BE2C (cell line): ENCODE data around the gene RBBP4.

Source experiments
- DNase-seq: peaks from one replicate; pipeline ENCODE4 v3.0.0-alpha.2; 2020
- H3K27me3 ChIP-seq: fragments of 250-450 bp; sonication (Bioruptor Pico); 2 replicates; pipeline ENCODE4 v1.5.1; 2020; ENCODE audit warnings: mild to moderate bottlenecking
- H3K36me3 ChIP-seq: fragments of 250-450 bp; sonication (Bioruptor Pico); 2 replicates; pipeline ENCODE4 v1.5.1; 2020; ENCODE audit warnings: mild to moderate bottlenecking
- H3K4me1 ChIP-seq: fragments of 250-450 bp; sonication (Bioruptor Pico); 2 replicates; pipeline ENCODE4 v1.5.1; 2020
- H3K4me3 ChIP-seq: 2 replicates; pipeline ENCODE4 v1.5.1; 2011; ENCODE audit warnings: low read depth, low read length
- H3K9me3 ChIP-seq: fragments of 250-450 bp; sonication (Bioruptor Pico); 2 replicates; pipeline ENCODE4 v1.5.1; 2020
- TF ChIP-seq, protein P1 (sequence below): IDR thresholded peaks from 2 replicates; pipeline ENCODE4 v1.5.1; 2012; ENCODE audit warnings: mild to moderate bottlenecking, low read depth, low read length

Gene RBBP4

DNA sequence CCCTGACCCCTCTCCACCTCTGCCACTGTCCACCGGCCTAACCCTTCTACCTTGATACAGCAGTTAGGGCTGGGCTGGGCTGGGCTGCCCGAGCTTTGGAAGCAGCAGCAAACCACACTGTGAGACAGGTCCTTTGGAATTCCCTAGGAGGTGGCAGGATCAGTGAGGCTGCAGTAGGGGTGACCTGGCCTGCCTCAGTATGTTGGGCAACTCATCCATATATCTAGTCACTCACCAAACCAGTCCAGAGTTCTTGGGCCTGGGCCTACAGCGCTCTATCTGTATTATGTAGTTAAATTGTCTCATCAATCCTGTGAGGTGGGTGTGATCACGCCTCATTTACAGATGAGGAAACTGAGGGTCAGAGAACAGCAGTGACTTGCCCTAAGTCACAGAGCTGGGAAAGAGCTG is 64.9 kb downstream of the RBBP4 start:
- Histone ChIP-seq H3K9me3 (no peaks in the 10 kb centered on the region), H3K4me3 (no peak overlapping the region), H3K27me3 (no peaks in the 10 kb centered on the region), H3K4me1 (no peaks in the 10 kb centered on the region; the same call in 1 of the 2 replicates), H3K36me3 (no peaks in the 10 kb centered on the region)
- no peak for DNase-seq
- TF ChIP-seq, protein P1, sequence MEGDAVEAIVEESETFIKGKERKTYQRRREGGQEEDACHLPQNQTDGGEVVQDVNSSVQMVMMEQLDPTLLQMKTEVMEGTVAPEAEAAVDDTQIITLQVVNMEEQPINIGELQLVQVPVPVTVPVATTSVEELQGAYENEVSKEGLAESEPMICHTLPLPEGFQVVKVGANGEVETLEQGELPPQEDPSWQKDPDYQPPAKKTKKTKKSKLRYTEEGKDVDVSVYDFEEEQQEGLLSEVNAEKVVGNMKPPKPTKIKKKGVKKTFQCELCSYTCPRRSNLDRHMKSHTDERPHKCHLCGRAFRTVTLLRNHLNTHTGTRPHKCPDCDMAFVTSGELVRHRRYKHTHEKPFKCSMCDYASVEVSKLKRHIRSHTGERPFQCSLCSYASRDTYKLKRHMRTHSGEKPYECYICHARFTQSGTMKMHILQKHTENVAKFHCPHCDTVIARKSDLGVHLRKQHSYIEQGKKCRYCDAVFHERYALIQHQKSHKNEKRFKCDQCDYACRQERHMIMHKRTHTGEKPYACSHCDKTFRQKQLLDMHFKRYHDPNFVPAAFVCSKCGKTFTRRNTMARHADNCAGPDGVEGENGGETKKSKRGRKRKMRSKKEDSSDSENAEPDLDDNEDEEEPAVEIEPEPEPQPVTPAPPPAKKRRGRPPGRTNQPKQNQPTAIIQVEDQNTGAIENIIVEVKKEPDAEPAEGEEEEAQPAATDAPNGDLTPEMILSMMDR = no peak

DNA sequence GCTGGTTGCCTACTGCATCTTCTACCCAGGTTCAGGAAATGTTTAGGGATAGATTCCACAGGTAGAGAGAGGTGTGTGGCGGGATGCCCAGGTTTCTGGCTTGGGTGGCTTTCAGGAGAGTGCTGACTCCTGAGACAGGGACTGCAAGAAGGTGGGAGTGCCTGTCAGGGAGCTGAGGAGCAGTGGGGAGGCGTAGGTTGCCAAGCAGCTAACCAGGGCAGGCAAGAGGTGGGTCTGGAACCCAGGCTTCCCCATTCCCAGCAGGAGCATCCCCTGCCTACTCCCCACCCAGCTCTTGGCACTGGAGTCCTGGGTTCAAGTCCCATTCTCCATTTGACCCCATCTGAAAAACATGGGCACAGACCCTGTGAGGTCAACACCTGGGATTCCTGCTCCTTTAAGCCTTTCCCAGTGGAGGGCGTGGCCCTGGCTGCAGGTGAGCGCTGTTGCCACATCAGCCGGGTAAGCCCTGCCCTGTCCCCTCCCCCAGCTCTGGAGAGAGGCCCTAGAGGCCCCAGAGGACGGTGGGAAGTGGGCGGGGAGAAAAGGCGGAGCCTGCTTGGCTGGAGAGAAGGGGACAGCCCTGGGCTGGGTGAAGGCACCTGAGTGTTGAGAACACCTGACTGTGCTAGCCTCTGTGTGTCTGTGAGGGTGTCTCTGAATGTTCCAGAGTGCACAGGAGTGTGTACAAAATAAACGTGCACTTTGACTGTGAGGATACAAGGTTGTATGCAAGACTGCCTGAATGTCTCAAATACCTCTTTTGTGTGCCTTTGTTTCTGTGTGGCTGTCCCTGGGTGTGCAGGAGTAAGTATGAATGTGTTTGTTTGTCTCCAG is 65.5 kb downstream of the RBBP4 start:
- no peaks in the 10 kb centered on the region; the same call in 1 of the 2 replicates for H3K4me1 ChIP-seq
- peak; percentile 46 for DNase-seq
- H3K4me3 ChIP-seq = no peak overlapping the region
- no peaks in the 10 kb centered on the region for H3K27me3 ChIP-seq
- H3K36me3 ChIP-seq = no peaks in the 10 kb centered on the region
- no peaks in the 10 kb centered on the region for H3K9me3 ChIP-seq
- TF ChIP-seq, protein P1 = no peak

DNA sequence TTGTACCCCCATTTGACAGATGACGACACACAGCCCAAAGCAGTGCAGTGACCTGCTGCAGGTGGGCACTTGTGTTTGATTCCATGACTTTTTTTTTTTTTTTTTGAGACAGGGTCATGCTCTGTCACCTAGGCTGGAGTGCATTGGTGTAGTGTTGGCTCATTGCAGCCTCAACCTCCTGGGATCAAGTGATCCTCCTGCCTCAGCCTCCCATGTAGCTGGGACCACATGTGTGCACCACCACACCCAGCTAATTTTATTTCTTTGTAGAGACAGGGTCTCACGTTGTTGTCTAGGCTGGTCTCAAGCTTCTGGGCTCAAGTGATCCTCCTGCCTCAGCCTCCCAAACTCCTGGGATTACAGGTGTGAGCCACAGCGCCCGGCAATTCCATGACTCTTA is 66.5 kb downstream of the RBBP4 start:
- no peaks in the 10 kb centered on the region for H3K27me3 ChIP-seq
- no peaks in the 10 kb centered on the region for H3K36me3 ChIP-seq
- no peak for DNase-seq
- H3K4me3 ChIP-seq = no peak overlapping the region
- TF ChIP-seq, protein P1 = no peak
- H3K4me1 ChIP-seq = no peaks in the 10 kb centered on the region; the same call in 1 of the 2 replicates
- no peaks in the 10 kb centered on the region for H3K9me3 ChIP-seq

DNA sequence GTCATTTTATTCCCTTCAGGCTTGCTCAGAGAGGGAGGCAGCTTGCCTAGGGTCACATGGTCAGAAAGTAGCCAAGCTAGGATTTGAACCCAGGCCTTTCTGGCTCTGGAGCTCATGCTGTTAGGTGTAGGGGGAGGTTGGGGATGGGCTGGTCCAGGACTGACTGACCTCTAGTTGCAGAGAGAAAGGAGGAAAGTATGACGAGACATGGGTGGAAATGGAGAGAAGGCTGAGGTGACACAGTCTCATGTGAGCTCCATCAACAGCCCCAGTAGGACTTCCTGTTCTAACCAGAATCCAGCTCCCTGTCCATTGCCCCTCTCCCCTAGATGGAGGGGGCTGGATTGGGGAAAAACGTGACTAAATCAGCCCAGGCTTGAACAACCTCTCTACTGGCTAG is 67.0 kb downstream of the RBBP4 start:
- H3K27me3 ChIP-seq = no peaks in the 10 kb centered on the region
- no peak for DNase-seq
- H3K4me3 ChIP-seq = no peak overlapping the region
- H3K4me1 ChIP-seq = no peaks in the 10 kb centered on the region; the same call in 1 of the 2 replicates
- no peaks in the 10 kb centered on the region for H3K36me3 ChIP-seq
- no peaks in the 10 kb centered on the region for H3K9me3 ChIP-seq
- TF ChIP-seq, protein P1 = no peak

DNA sequence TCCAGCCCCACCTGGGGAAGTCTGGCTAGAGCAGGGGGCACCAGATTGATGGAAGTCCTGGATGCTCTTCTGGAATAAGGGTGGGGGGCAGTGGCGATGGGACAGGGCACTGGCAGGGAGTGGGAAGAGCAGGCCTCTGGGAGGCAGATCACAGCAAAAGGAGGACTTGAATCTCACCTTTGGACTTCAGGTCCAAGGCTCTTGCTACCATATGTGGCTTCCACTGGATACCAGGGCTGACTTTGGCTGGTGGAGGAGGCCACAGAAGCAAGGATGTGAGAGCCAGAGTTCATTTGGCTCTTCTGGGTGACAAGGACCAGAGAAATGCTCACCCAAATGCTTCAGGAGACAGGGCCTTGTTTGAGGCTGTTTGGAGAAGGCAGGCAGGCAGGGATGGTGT is 67.5 kb downstream of the RBBP4 start:
- Histone ChIP-seq H3K36me3 (no peaks in the 10 kb centered on the region), H3K27me3 (no peaks in the 10 kb centered on the region), H3K4me1 (no peaks in the 10 kb centered on the region; the same call in 1 of the 2 replicates), H3K9me3 (no peaks in the 10 kb centered on the region), H3K4me3 (no peak overlapping the region)
- TF ChIP-seq, protein P1 = no peak
- no peak for DNase-seq

DNA sequence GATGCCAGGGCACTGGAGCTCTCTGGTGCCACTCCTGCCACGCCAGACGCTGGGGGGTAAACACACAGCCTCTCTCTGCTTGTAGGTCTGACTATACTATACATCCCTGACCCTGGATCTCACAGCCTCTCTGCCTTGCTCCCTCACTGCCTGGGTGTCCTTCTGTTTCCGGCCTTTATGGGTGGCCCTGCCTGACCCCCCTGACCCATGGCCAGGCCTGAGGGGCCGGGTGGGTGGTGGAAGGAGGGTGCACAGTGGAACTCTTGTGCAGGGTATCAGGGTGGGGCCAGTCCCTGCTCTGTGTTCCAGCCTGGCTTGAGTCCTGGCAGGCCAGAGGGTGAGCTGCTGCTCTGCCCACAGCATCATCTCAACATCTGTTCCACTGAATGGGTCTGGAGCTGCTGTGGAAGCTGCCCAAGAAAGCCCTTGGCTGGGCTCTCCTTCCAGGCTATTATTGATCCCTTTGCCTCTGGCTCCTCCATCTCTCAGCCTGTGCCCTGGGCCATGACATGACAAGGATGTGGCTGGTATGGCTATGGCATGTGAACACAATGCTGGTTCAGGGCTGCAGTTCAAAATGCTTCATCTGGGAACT is 68.8 kb downstream of the RBBP4 start:
- TF ChIP-seq, protein P1 = no peak
- H3K4me3 ChIP-seq = no peak overlapping the region
- no peaks in the 10 kb centered on the region for H3K36me3 ChIP-seq
- DNase-seq = no peak
- H3K4me1 ChIP-seq = no peaks in the 10 kb centered on the region; the same call in 1 of the 2 replicates
- no peaks in the 10 kb centered on the region for H3K9me3 ChIP-seq
- no peaks in the 10 kb centered on the region for H3K27me3 ChIP-seq
